ENCODE data around the gene CCDC152.
"Not testable (repeated sequence)": the region's sequence is repeated elsewhere in the genome, so short reads cannot be mapped to it uniquely, and the experiment has no call there.

The CCDC152 gene

DNA sequence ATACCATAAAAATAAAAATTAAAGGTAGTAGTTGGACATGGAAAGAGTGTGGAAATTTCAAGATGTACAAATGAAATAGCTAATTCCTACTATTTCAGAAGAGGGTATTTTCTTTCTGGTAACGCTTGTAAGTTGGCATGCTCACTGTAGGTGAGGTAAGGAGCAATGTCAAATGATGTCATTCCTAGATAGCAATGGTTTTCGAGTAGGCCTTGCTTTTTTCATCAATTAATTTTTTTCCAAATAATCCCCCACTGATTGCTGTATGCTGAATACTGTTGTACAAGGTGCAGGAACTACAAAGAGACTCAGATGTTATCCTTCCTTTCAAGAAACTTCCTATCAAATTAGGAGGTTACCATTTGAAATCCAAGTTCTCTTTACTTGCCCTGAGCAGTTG lies 56.0 kb downstream of the CCDC152 start:
- DNase-seq (ENCODE audit: low read depth in 2 of 2) = no peak

DNA sequence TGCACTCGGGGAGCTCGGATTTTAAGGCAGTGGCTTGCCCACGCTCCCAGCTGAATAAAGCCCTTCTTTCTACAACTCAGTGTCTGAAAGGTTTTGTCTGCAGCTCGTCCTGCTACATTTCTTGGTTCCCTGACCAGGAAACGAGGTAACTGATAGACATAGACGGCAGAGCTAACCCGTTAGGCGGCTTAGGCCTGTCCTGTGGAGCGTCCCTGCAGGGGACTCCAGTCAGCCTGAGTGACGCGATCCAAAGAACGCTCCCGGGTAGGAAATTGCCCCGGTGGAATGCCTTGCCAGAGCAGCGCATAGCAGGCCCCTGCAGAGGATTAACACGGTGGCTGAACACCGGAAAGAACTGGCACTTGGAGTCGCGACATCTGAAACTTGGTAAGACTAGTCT lies 56.9 kb downstream of the CCDC152 start:
- DNase-seq (ENCODE audit: low read depth in 2 of 2) = no peak

DNA sequence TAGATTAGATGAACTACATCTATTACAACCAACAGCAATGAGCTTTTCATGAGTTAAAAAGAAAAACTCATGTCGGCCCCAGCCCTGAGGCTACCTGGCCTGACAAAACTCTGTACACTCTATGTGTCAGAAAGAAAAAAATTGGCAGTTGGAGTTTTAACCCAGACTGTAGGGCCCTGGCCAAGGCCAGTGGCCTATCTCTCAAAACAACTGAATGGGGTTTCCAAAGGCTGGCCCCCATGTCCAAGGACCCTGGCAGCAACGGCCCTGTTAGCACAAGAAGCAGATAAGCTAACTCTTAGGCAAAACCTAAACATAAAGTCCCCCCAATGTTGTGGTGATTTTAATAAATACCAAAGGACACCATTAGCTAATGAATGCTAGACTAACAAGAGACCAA lies 59.9 kb downstream of the CCDC152 start:
- DNase-seq (ENCODE audit: low read depth in 2 of 2) = not testable (repeated sequence)

DNA sequence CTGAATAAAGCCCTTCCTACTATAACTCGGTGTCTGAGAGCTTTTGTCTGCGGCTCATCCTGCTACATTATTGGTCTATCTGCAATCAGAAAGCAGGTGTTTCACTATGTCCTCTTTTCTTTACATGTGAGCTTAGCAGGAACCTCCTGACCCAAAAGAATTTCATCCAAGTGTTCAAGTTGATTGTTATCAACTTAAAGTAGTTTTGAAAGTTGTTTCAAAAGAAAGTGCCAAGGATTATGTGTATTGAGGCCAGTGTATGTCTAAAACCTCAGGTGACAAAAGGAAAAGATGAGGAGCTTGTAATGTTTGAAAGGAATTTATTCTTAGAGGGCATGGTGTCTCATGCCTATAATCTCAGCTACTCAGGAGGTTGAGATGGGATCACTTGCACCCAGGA lies 63.1 kb downstream of the CCDC152 start:
- DNase-seq (ENCODE audit: low read depth in 2 of 2) = no peak

DNA sequence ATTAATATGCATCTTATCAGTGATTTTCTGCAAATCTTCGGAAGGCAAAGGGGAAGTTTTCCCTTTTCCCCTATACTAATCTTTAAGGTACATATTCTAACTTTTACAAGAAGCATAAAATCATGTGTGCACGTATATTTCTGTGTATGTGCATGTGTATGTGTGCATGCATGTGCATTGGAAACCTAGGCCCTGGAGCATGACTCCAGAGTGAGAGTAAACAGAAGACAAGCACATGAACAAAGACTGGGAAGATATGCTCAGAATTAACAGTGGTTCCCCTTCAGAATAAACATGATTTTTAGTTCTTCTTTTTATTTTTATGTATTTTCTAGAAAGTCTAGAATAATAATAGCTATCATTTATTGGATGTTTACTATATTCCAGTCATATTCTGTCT lies 65.9 kb downstream of the CCDC152 start:
- DNase-seq (ENCODE audit: low read depth in 2 of 2) = no peak

DNA sequence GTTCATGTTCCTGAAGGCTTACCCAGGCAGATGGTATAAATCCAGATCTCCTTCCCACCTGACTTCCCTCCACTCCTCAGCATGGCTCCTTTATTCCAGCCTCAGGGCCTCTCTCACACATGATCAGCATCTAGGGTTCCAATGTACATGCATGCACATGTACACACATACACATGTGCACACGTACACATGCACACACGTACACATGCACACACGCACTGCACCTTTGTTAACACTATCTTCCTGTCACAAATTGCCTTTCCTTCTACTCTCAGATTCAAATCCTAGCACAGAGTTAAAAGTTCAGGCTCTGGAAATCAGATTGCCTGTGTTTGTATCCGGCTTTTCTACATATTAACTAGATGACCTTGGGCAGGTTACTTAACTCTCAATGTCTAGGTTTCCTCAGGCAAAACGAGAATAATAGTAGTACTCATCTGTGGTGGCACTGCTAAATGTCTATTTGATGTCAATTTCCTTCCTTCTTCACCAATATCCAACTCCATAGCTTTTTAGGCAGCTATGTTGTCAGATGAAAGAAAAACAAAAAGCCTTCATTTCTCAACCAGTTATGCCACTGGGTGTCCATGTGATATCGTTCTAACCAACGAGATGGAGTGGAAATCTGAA lies 67.8 kb downstream of the CCDC152 start:
- no peak for DNase-seq (ENCODE audit: low read depth in 2 of 2)

DNA sequence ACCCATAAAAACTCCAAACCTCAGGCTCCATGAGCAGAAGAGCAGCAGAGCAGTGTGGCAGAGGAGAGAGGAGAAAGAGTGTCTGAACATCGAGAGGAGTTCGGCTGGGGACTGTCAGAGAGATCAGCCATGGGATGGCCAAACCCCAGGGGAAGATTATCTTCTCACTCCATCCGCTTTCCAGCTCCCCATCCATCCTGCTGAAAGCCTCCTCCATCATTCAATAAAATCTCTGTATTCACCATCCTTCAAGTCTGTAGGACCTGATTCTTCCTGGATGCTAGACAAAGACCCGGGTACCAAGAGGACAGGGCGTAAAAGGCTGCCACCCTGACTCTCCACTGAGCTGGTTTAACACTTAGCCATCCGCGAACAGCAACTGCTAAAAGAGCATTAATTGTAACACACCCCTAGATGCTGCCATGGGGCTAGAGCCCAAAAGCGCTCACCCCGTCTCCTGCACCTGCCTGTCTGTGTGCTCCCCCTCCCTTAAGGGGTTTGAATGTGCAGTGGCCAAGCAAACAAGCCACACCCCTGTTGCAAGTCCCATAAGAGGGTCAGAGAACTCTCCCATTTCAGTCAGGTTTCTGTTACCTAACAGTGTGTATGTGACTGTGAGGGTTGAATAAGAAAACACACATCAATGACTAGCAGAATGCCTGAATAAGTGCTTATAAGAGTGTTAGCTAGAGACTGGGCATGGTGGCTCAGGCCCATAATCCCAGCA lies 69.0 kb downstream of the CCDC152 start:
- DNase-seq (ENCODE audit: low read depth in 2 of 2) = no peak

DNA sequence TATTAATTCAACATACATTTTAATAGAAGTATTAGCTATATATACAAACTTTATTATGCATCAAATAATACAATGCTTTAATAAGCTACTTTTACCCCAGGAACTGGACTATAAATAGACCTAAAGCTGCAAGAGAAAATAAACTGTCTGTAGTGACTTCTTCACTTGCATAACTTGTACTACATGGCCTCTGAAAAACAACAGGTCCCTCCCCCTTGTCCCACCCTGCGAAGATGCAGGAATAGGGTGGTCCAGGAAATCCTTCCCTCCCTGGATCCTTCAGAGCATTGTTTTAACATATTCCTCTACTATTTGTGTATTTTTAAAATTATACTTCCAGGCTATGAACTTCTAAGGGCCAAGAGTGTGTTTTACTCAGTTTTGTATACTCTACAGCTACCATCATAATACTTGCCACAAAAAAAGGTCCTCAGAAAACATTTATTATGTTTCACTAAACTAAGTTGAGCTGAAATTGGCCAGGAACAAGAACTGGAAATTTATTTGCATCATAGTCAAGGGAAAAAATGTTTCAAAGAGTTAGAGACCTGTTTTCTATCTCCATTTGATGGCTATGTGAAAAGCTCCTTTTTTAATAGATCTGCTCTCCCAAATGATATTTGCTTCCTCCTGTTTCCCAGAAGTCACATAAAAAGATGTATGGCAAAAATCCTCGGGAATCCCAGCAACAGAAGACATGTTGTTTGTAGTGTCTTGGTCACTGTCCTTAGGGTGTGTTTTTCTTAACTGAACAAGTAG lies 70.3 kb downstream of the CCDC152 start:
- no peak for DNase-seq (ENCODE audit: low read depth in 2 of 2)

DNA sequence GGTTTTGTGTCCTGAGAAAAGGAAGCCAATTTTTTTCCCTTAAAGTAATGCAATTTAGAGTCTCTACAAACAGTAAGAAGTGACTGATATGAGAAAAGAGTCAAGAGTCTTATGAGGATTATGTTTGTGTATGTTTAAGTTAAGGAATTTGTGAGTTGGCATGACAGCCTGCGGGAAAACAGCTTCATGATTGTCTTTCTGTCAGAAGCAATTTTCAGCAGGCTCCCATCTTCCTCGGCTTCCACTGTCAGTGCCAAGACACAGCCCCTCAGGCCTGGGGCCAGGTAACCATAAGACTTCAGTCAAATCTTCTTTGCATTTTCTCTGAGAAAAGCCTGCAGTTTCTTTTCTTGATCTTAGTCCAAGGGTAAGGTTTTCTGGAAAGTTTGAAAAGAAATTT lies 72.1 kb downstream of the CCDC152 start:
- no peak for DNase-seq (ENCODE audit: low read depth in 2 of 2)

DNA sequence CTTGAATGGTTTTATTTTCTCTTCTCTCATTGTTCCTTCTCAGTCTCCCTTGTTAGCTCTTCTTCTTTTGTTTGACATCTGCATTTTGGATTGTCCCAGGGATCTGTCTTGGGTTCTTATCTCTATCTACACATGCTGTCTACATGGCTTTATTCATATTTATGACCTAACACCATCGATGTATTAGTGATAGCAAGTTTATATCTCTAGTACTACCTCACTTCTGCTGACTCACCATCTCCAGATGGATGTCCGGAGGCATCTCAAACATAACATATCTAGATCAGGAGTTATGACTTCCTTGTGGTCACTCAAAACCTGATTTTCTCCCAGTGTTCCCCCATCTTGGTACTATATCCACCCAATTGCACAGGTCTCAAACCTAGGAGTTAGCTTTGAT lies 74.3 kb downstream of the CCDC152 start:
- DNase-seq (ENCODE audit: low read depth in 2 of 2) = no peak

DNA sequence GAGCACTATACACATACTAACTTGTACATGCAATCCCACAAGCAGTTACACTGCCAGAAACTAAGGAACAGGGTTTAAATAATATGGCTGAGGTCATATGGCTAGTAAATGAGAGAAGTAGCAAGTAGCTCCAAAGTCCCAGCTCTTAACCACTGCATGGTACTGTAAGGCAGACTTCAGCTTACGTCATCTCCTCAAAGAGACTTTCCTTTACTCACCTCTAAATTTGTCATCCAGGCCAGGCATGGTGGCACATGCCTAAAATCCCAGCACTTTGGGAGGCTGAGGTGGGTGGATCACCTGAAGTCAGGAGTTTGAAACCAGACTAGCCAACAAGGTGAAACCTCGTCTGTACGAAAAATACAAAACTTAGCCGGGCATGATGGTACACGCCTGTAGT lies 75.4 kb downstream of the CCDC152 start:
- no peak for DNase-seq (ENCODE audit: low read depth in 2 of 2)

DNA sequence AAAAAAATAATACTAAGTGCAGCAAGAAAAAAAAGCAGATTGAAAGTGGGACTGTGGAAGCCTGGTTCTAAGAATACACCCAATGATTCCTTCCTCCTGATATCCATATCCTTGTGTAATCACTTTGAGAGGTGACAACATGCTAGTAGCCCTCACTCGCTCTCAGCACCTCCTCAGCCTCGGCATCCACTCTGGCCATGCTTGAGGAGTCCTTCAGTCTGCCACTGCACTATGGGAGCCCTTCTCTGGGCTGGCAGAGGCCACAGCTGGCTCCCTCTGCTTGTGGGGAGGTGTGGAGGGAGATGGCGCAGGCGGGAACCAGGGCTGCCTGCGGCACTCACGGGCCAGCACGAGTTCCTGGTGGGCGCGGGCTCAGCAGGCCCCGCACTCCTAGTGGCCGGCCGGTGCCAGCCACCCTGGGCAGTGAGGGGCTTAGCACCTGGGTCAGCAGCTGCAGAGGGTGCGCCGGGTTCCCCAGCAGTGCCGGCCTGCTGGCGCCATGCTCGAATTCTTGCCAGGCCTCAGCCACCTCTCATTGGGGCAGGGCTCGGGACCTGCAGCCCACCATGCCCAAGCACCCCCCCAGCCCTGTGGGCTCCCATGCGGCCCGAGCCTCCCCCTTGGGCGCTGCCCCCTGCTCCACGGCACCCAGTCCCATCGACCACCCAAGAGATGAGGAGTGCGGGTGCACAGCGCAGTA lies 79.6 kb downstream of the CCDC152 start:
- DNase-seq (ENCODE audit: low read depth in 2 of 2) = no peak

DNA sequence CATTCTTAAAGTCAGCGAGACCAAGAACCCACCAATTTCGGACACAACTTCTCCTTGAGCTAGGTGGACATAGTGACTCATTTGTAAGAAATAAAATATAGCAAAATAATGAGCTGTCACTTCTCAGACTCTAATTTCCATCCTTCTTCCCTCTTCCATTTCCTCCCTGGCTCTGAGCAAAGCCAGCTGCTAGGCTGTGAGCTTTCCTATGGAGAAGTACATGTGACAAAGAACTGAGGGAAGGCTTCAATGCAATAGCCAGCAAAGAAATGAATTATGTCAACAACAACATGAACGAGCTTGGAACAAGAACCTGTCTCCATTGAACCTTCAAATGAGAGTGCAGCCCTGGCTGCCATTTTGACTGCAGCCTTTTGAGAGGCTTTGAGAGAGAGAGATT lies 81.0 kb downstream of the CCDC152 start:
- DNase-seq (ENCODE audit: low read depth in 2 of 2) = no peak

DNA sequence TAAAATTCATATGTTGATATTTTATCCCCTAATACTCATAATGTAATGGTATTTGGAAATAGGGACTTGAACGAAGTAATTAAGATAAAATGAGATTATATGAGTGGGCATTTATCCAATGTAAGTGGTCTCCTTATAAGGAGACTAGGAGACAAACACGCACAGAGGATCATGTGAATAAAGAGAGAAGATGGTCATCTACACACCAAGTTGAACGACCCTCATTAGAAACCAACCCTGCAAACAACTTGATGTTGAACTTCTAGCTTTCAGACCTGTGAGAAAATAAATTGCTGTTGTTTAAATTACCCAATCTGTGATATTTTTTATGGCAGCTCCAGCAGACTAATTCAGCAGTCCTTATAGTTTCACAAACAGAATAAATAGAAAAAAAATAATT lies 82.6 kb downstream of the CCDC152 start:
- no peak for DNase-seq (ENCODE audit: low read depth in 2 of 2)

DNA sequence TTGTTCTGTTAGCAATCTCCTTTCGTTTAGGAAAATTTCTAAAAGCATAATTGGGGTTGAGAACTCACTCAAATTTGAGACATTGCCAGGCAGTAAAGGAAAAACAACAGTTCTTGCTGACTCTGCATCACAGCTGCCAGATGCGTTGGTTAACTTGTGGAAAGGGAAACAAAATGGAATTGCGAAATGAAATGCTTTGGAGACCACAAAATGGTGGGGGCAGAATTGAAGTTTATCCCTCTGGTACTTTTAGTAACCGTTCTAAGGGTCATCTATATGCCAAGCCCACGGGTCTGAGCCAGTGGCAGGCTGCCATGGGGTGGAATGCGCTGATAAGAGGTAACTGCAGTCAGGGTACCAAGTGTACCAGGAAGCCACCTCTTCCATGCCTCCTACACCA lies 83.7 kb downstream of the CCDC152 start:
- no peak for DNase-seq (ENCODE audit: low read depth in 2 of 2)

DNA sequence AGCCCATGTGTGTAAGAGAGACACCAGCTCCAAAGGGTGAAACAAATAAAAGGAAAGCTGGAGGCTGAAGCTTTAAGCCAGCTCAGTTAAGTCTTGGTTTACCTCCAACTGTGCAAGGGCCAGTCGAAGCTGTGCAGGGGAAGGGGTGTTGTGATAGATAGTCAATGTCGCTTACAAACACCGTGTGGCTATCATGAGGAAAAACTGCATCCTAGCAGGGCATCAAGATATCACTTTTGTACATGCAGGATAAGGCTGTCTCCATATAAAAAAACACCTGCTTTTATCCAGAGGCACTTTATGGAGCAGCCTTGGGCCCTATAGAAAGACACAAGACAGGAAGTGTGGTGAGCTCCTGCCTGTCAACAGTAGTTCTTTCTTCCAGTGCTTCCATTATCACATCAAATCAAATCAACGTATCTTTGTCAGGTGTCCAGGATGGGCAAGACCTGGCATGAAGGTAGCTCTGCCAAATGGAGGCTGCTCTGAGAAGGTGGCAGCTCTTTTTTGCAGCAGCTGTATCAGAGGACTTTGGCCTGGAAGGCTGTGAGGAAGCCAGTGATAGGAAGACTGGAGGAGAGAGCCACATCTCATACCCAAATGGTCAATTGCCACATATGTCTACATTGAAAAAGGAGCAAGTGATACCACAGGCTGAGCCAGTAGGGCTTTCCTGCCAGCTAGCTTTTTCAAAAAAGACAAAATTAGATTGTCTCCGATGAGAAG lies 84.4 kb downstream of the CCDC152 start:
- no peak for DNase-seq (ENCODE audit: low read depth in 2 of 2)

DNA sequence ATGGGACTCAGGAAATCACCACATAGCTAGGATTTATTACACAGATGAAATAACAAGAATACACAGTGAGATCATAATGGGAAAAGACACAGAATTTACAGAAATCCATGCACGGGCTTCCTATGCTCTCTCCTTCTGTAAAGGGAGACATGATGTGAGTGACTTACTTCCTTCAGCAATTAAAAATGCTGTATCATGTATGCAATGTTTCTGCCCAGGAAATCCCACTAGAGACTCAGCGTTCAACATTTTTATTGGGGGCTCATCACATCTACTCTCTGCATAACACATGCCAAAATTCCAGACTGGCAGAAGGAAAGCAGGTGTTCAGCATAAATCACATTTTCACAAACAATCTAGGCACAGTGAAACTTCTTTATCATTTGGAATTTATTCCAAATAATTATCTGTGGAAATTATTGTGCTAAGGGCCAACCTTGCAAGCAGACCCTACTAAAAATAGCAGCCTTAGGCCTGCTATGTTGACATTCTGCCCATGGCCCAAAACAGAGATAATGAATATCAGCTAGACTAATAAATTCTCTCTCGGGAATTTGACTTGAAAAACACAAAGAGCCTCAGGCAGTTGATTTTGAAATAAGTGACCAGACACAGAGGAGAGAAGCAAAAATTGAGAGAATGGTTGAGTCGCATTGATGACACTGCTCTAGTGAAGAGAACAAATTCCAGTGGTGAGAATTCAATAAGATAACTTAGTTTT lies 86.5 kb downstream of the CCDC152 start:
- DNase-seq (ENCODE audit: low read depth in 2 of 2) = no peak

DNA sequence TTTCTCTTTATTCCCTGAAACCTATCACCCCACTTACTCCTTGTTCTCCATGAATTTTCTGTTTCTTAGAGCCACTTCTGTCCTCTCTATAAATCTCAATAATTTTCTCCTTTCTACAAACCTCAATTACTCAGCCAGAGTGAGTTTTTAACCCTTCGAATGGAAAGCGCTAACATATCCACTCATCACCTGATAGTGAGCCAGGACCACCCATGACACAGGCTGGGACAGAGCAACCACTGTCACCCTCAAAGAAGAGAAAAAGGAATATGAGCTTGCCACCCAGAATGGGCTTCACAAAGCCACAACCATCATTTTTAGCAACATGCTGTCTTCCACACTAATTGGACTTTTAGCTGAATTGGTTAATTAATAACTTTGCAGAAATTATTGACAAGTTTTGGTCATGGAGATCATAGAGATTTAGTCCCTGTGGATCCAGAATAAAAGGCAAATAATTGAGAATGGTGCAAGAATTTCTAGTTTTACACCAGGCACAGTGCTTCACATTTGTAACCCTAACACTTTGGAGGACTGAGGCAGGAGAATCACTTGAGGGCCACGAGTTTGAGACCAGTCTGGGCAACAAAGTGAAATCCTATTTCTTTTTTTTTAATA lies 87.2 kb downstream of the CCDC152 start:
- DNase-seq (ENCODE audit: low read depth in 2 of 2) = no peak

DNA sequence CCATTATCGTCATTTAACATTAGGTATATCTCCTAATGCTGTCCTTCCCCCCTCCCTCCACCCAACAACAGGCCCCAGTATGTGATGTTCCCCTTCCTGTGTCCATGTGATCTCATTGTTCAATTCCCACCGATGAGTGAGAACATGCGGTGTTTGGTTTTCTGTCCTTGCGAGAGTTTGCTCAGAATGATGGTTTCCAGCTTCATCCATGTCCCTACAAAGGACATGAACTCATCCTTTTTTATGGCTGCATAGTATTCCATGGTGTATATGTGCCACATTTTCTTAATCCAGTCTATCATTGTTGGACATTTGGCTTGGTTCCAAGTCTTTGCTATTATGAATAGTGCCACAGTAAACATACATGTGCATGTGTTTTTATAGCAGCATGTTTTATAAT lies 87.8 kb downstream of the CCDC152 start:
- not testable (repeated sequence) for DNase-seq (ENCODE audit: low read depth in 2 of 2)

DNA sequence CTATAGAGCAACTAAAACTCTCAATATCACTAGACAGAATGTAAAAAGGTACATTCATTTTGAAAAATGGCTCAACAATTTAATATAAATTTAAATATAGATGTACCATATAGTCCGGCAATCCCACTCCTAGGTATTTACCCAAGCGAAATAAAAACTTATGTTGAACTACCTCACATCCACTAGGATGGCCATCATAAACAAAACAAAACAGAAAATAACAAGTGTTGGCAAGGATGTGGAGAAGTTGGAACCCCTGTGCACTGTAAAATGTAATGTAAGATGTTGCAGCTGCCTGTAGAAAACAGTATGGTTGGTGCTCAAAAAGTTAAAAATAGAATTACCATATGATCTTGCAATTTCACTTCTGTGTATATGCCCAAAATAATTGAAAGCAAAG lies 91.9 kb downstream of the CCDC152 start:
- DNase-seq (ENCODE audit: low read depth in 2 of 2) = no peak

DNA sequence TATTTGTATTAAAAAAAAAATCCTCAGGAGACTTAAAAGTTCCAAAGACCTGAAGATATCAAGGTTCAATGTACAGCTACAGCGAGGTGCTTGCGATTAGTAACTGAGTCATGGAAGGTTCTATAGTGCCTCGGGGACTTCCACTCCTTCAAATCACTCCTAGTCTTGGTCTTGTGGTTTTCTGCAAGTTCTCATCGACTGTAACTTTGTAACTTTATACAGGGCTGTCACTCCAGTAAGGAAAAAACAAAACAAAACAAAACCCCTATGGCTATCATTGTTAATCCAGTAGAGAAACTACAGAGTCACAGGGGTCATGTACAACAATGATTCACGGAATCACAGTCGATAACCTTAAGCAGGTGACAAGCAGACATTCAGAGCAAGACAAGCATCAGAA lies 94.9 kb downstream of the CCDC152 start:
- no peak for DNase-seq (ENCODE audit: low read depth in 2 of 2)
